ENCODE results near the gene TIMP2. TPM values are rescaled to one million over a fixed set of nuclear protein-coding genes. Genes with fewer than 3 reads are reported as not detected.

Gene TIMP2
- total and polyA plus RNA-seq, 8 donors, result 20.9 to 100.0 (median 47.2) TPM

GRCh38 chr17:78828470-78829185 lies 96.6 kb downstream of the TIMP2 start:
- no peak for DNase-seq
- H3K27me3 ChIP-seq, result no peaks in the 10 kb centered on the region
- no peaks in the 10 kb centered on the region for H3K9me3 ChIP-seq
- intact Hi-C loops (cut with DNase I; ENCODE audit: low total_unique reads), result no loop called here
- peaks cover 72 to 100% (median 100%) of the 10 kb centered on the region in 4 donors for H3K36me3 ChIP-seq
- peaks cover 0 to 13% (median 3%) of the 10 kb centered on the region in 4 donors for H3K4me1 ChIP-seq
- no peak for TF ChIP-seq EP300 (IDR thresholded peaks at IDR 0.05)
- no peak for TF ChIP-seq POLR2AphosphoS5 (IDR thresholded peaks at IDR 0.05)
- TF ChIP-seq POLR2A (IDR thresholded peaks at IDR 0.05), result no peak
- TF ChIP-seq CTCF (IDR thresholded peaks at IDR 0.05), result no peak
- WGBS, 5 donors, result 92 to 94% (median 94%) methylated on average over 14 of the region's 14 CpGs
- H3K4me3 ChIP-seq, result no peak overlapping the region
- H3K27ac ChIP-seq, result no peak overlapping the region

GRCh38 chr17:78826836-78827509 lies 98.2 kb downstream of the TIMP2 start:
- WGBS, 5 donors, result 85 to 96% (median 90%) methylated on average over 21 of the region's 21 CpGs
- Histone ChIP-seq H3K36me3 (peaks cover 73 to 100% (median 100%) of the 10 kb centered on the region in 4 donors), H3K4me3 (no peak overlapping the region), H3K27ac (peak overlapping the region in 2 of 5 donors; percentile 32 to 36), H3K9me3 (no peaks in the 10 kb centered on the region), H3K27me3 (no peaks in the 10 kb centered on the region), H3K4me1 (peaks cover 0 to 8% (median under 1%) of the 10 kb centered on the region in 4 donors)
- intact Hi-C loops (cut with DNase I; ENCODE audit: low total_unique reads), result no loop called here
- DNase-seq, result no peak
- TF ChIP-seq POLR2AphosphoS5 (IDR thresholded peaks at IDR 0.05), result no peak
- TF ChIP-seq CTCF (IDR thresholded peaks at IDR 0.05), result no peak
- no peak for TF ChIP-seq POLR2A (IDR thresholded peaks at IDR 0.05)
- no peak for TF ChIP-seq EP300 (IDR thresholded peaks at IDR 0.05)

GRCh38 chr17:78826421-78826820 lies 98.8 kb downstream of the TIMP2 start:
- Histone ChIP-seq H3K27ac (peak overlapping the region in 3 of 5 donors; percentile 5 to 36 (median 32)), H3K9me3 (no peaks in the 10 kb centered on the region)
- WGBS, 5 donors, result 87 to 95% (median 89%) methylated on average over 5 of the region's 5 CpGs

More at GRCh38 chr17:78826421-78826820, 98.8 kb downstream of the TIMP2 start:
- Histone ChIP-seq H3K4me1 (peaks cover 0 to 7% (median 0%) of the 10 kb centered on the region in 4 donors), H3K4me3 (no peak overlapping the region), H3K36me3 (peaks cover 79 to 100% (median 100%) of the 10 kb centered on the region in 4 donors), H3K27me3 (no peaks in the 10 kb centered on the region)
- no peak for DNase-seq
- intact Hi-C loops (cut with DNase I; ENCODE audit: low total_unique reads), result no loop called here
- TF ChIP-seq POLR2A (IDR thresholded peaks at IDR 0.05) (no peak), CTCF (IDR thresholded peaks at IDR 0.05) (no peak), EP300 (IDR thresholded peaks at IDR 0.05) (no peak), POLR2AphosphoS5 (IDR thresholded peaks at IDR 0.05) (no peak)
